HCT116 (cell line): ENCODE data around the gene DAP. TPM values are rescaled to one million over a fixed set of nuclear protein-coding genes. Genes with fewer than 3 reads are reported as not detected.

Source experiments
- ATAC-seq: fragments of 200-7000 bp; cut with Tn5 transposase; 2 replicates; pipeline ENCODE4 v1.9.1; 2020; ENCODE audit warnings: mild to moderate bottlenecking, moderate library complexity
- BruUV-seq: library from RNA; stranded (reverse); fragments of 400-500 nt; replicated peaks from 2 replicates; lab custom pipeline; 2021; lab: Mats Ljungman, UMichigan
- CTCF ChIA-PET: fragments of 300-600 bp; sonication (Branson Sonifier 250); formaldehyde crosslinking; loops from one replicate; lab custom pipeline; 2021; ENCODE audit warnings: antibody characterized with exemption; lab: Charles Lee
- POLR2A ChIA-PET: fragments of 300-600, 350-600 bp; sonication (Branson Sonifier 250); formaldehyde crosslinking; loops from one replicate; lab custom pipeline; 2021; ENCODE audit warnings: antibody characterized with exemption; lab: Charles Lee
- RAD21 ChIA-PET, 2 experiments: fragments of 300-600 bp; sonication (Branson Sonifier 250); formaldehyde crosslinking; loops; one replicate each; lab custom pipeline; 2023; ENCODE audit warnings: low total read pairs in 2 of 2; ENCODE audit not compliant: uncharacterized antibody in 2 of 2, unreplicated experiment in 2 of 2, low non-redundant PET in 1 of 2; lab: Charles Lee
- DNase-seq: peaks from one replicate; pipeline ENCODE4 v3.0.0-alpha.2; 2010; ENCODE audit warnings: low read depth, low spot score
- H2AFZ ChIP-seq: fragments of 200-600 bp; shearing (Covaris generic), sonication (generic); 2 replicates; pipeline ENCODE4 v1.6.1; 2017; ENCODE audit warnings: low read depth, mixed run types, mixed read lengths, antibody characterized with exemption, low read length; ENCODE audit not compliant: poor library complexity, severe bottlenecking
- H3K27ac ChIP-seq: 2 replicates; pipeline ENCODE4 v1.5.1; 2012; ENCODE audit warnings: low read depth, low read length
- H3K27me3 ChIP-seq: fragments of 200-600 bp; sonication (generic); 2 replicates; pipeline ENCODE4 v1.6.1; 2016; ENCODE audit warnings: mixed run types, low read length, mixed read lengths; ENCODE audit not compliant: insufficient read depth
- H3K36me3 ChIP-seq, 2 experiments: fragments of 200-500 bp in 1 of 2; fragments of 200-600 bp in 1 of 2; sonication (Bioruptor generic) in 1 of 2; sonication (generic) in 1 of 2; 2 replicates each; pipeline versions ENCODE4 v1.5.1 to v1.6.1; 2014 to 2016; ENCODE audit warnings: low read length in 2 of 2, inconsistent platforms in 1 of 2, mixed read lengths in 1 of 2, mixed run types in 1 of 2; ENCODE audit not compliant: insufficient read depth in 2 of 2, control insufficient read depth in 1 of 2
- H3K4me1 ChIP-seq, 2 experiments: fragments of 200-600 bp in 1 of 2; sonication (generic) in 1 of 2; 2 replicates each; pipeline versions ENCODE4 v1.5.1 to v1.6.1; 2012 to 2017; ENCODE audit warnings: low read length in 2 of 2, inconsistent platforms in 1 of 2, mild to moderate bottlenecking in 1 of 2, mixed read lengths in 1 of 2, mixed run types in 1 of 2, moderate library complexity in 1 of 2; ENCODE audit not compliant: insufficient read depth in 2 of 2, control insufficient read depth in 1 of 2
- H3K4me2 ChIP-seq: fragments of 200-600 bp; sonication (generic); 2 replicates; pipeline ENCODE4 v1.6.1; 2017; ENCODE audit warnings: mixed run types, low read length, mixed read lengths
- H3K4me3 ChIP-seq, 2 experiments: fragments of 200-600 bp in 1 of 2; sonication (generic) in 1 of 2; replicated peaks in 1 of 2; 2 replicates each; pipeline ENCODE4 v1.5.1; 2011 to 2016; ENCODE audit warnings: low read length in 2 of 2, control low read depth in 1 of 2, low read depth in 1 of 2, mild to moderate bottlenecking in 1 of 2, mixed read lengths in 1 of 2, mixed run types in 1 of 2
- H3K79me2 ChIP-seq: fragments of 200-600 bp; sonication (generic); 2 replicates; pipeline ENCODE4 v1.6.1; 2017; ENCODE audit warnings: mild to moderate bottlenecking, mixed run types, low read length, moderate library complexity, mixed read lengths; ENCODE audit not compliant: insufficient read depth
- H3K9ac ChIP-seq: fragments of 200-600 bp; sonication (generic); 2 replicates; pipeline ENCODE4 v1.6.1; 2016; ENCODE audit warnings: low read length, mixed read lengths
- H3K9me2 ChIP-seq: fragments of 200-600 bp; sonication (generic), shearing (Covaris generic); 2 replicates; pipeline ENCODE4 v1.6.1; 2017; ENCODE audit warnings: mixed run types, mild to moderate bottlenecking, moderate library complexity; ENCODE audit not compliant: insufficient read depth
- H3K9me3 ChIP-seq, 2 experiments: fragments of 200-500 bp in 1 of 2; fragments of 200-600 bp in 1 of 2; sonication (Bioruptor generic) in 1 of 2; sonication (generic) in 1 of 2; 2 replicates each; pipeline ENCODE4 v1.6.1; 2014 to 2017; ENCODE audit warnings: low read length in 2 of 2, mixed read lengths in 2 of 2, inconsistent platforms in 1 of 2, low read depth in 1 of 2, mild to moderate bottlenecking in 1 of 2, mixed run types in 1 of 2, moderate library complexity in 1 of 2; ENCODE audit not compliant: control insufficient read depth in 1 of 2, insufficient read depth in 1 of 2
- H4K20me1 ChIP-seq: fragments of 200-600 bp; sonication (generic), shearing (Covaris generic); 2 replicates; pipeline ENCODE4 v1.6.1; 2017; ENCODE audit warnings: mixed run types, mild to moderate bottlenecking, moderate library complexity; ENCODE audit not compliant: insufficient read depth
- ATF3 ChIP-seq: IDR thresholded peaks from 2 replicates; pipeline ENCODE4 v1.6.1; 2012
- CBX3 ChIP-seq: IDR thresholded peaks from 2 replicates; pipeline ENCODE4 v1.6.1; 2012; ENCODE audit warnings: low read depth
- EGR1 ChIP-seq: IDR thresholded peaks from 2 replicates; pipeline ENCODE4 v1.6.1; 2012; ENCODE audit warnings: low read depth
- ELF1 ChIP-seq: IDR thresholded peaks from 2 replicates; pipeline ENCODE4 v1.6.1; 2012; ENCODE audit warnings: low read depth, borderline replicate concordance
- EZH2 ChIP-seq: fragments of 200-600 bp; sonication (generic); IDR thresholded peaks from 2 replicates; pipeline ENCODE4 v1.6.1; 2017; ENCODE audit warnings: antibody characterized with exemption, mixed run types
- FOSL1 ChIP-seq: IDR thresholded peaks from 2 replicates; pipeline ENCODE4 v1.6.1; 2012; ENCODE audit warnings: low read depth
- JUND ChIP-seq: IDR thresholded peaks from 2 replicates; pipeline ENCODE4 v1.6.1; 2012
- SIN3A ChIP-seq: IDR thresholded peaks from 2 replicates; pipeline ENCODE4 v1.6.1; 2012; ENCODE audit warnings: low read depth
- SRF ChIP-seq: IDR thresholded peaks from 2 replicates; pipeline ENCODE4 v1.6.1; 2012; ENCODE audit warnings: low read depth
- TCF7L2 ChIP-seq: IDR thresholded peaks from 2 replicates; pipeline ENCODE4 v1.7.0; 2011; ENCODE audit warnings: borderline replicate concordance, inconsistent platforms; ENCODE audit not compliant: insufficient read depth, insufficient read length; ENCODE audit errors: extremely low read depth
- YY1 ChIP-seq: IDR thresholded peaks from 2 replicates; pipeline ENCODE4 v1.6.1; 2011; ENCODE audit warnings: low read length, low read depth, moderate library complexity, mild to moderate bottlenecking; ENCODE audit not compliant: insufficient replicate concordance; ENCODE audit errors: extremely low read depth
- ZFX ChIP-seq: fragments of 450-650 bp; IDR thresholded peaks from 2 replicates; pipeline ENCODE4 v1.6.1; 2017
- ZNF274 ChIP-seq: fragments of 200-500 bp; sonication (Bioruptor generic); IDR thresholded peaks from 2 replicates; pipeline ENCODE4 v1.6.1; 2014; ENCODE audit warnings: mild to moderate bottlenecking, low read depth, low read length, inconsistent platforms
- intact Hi-C: fragments of 100-400 bp; cut with micrococcal nuclease; formaldehyde crosslinking; loops from 2 replicates; pipeline ENCODE4 v1.10.0; 2022
- total RNA-seq: library from RNA; stranded (reverse); gene quantifications from one replicate; pipeline ENCODE4 v1.2.1, GENCODE V29; 2021; ENCODE audit not compliant: unreplicated experiment
- TF ChIP-seq, protein P1 (sequence below), 3 experiments: fragments of 200-600 bp in 1 of 3; sonication (generic) in 1 of 3; IDR thresholded peaks in 2 of 3; conservative IDR thresholded peaks in 1 of 3; 2 replicates each; pipeline ENCODE4 v1.5.1; 2012 to 2017; ENCODE audit warnings: low read depth in 2 of 3, low read length in 2 of 3, antibody characterized with exemption in 1 of 3, borderline replicate concordance in 1 of 3, control low read depth in 1 of 3, mild to moderate bottlenecking in 1 of 3, mixed read lengths in 1 of 3, mixed run types in 1 of 3, moderate library complexity in 1 of 3; ENCODE audit not compliant: insufficient read depth in 1 of 3
- TF ChIP-seq, protein P2 (sequence below): IDR thresholded peaks from 2 replicates; pipeline ENCODE4 v1.6.1; 2011; ENCODE audit warnings: mild to moderate bottlenecking, low read length, moderate library complexity; ENCODE audit not compliant: insufficient replicate concordance; ENCODE audit errors: extremely low read depth

Gene DAP
- total RNA-seq, 1 experiment from 2014 or later: 59.1 TPM

DNA sequence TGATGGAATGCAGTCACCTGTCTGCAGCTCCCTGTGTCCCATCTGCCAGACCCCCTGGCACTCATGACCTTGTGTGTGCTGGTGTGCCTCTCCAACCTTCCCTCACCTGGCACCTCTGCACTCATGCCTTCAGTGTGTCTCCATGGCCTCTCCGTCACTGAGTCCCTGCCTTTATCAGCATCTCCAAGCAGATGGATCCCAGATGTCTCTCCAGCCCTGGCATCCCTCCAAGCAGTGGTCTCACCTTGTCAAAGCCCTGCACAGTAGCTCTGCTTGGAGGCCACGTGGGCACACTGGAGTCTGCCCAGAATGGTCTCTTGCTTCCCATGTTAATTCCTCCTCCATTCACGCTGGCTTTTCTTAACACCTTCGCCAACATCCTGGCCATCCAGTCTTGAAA is 84.8 kb downstream of the DAP start:
- ChIA-PET POLR2A (no interaction called here), RAD21 (no interaction called here), CTCF (no interaction called here)
- no peaks in the 10 kb centered on the region for H3K27me3 ChIP-seq
- H3K9ac ChIP-seq: no peak overlapping the region
- H4K20me1 ChIP-seq: no peaks in the 10 kb centered on the region
- H3K27ac ChIP-seq: no peak overlapping the region
- no peak for DNase-seq
- no peaks in the 10 kb centered on the region for H3K9me2 ChIP-seq
- no peak for ATAC-seq
- no peak overlapping the region for H3K4me3 ChIP-seq
- H3K4me1 ChIP-seq: no peaks in the 10 kb centered on the region
- H3K4me2 ChIP-seq: no peak overlapping the region
- H2AFZ ChIP-seq: no peak overlapping the region
- no peaks in the 10 kb centered on the region for H3K79me2 ChIP-seq
- H3K9me3 ChIP-seq: no peaks in the 10 kb centered on the region
- no peak for TF ChIP-seq ELF1
- TF ChIP-seq EZH2: no peak
- TF ChIP-seq ATF3: no peak
- TF ChIP-seq JUND: no peak
- no peak for TF ChIP-seq ZNF274
- no peak for TF ChIP-seq YY1
- TF ChIP-seq CBX3: no peak
- intact Hi-C loops: no loop called here
- peaks cover 0 to 3% of the 10 kb centered on the region in 2 experiments; a peak in 2 of 4 replicates for H3K36me3 ChIP-seq
- no TSS peak for BruUV-seq

DNA sequence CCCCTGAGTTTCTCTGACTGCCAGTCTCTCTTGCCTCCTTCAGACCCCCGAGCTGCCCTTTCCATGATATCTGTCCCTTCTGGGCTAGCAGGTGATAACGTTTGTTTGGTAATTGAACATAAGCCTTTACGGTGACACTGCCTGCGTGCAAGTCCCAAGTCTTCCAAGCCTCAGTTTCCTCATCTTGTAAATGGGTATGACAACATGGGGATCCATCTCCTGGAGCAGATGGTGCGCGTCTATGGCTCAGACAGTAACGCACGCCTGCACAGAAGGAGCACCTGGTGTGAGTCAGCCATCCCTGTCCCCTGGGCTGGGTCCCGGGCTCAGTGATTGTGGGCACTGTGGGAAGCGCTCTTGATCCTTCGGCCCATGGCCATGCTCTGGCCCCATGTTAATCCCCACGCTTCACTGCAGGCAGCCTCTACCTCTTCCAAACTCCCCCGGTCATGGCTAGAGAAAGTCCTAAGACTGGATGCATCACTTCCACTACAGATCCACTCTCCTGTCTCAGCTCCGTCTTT is 85.8 kb downstream of the DAP start:
- POLR2A ChIA-PET: no interaction called here
- H3K4me3 ChIP-seq: no peak overlapping the region
- ATAC-seq: no peak
- no peak overlapping the region for H3K9ac ChIP-seq
- CTCF ChIA-PET: no interaction called here
- no peaks in the 10 kb centered on the region for H3K9me3 ChIP-seq
- H3K27me3 ChIP-seq: no peaks in the 10 kb centered on the region
- no peaks in the 10 kb centered on the region for H3K79me2 ChIP-seq
- no peaks in the 10 kb centered on the region for H3K9me2 ChIP-seq
- intact Hi-C loops: no loop called here
- H2AFZ ChIP-seq: no peak overlapping the region
- H4K20me1 ChIP-seq: no peaks in the 10 kb centered on the region
- peaks cover 0 to 3% of the 10 kb centered on the region in 2 experiments; a peak in 2 of 4 replicates for H3K36me3 ChIP-seq
- DNase-seq: no peak
- RAD21 ChIA-PET: no interaction called here
- no peak overlapping the region for H3K27ac ChIP-seq
- no peaks in the 10 kb centered on the region for H3K4me1 ChIP-seq
- BruUV-seq: no TSS peak
- H3K4me2 ChIP-seq: no peak overlapping the region
- TF ChIP-seq EGR1: no peak
- TF ChIP-seq ZFX: no peak
- no peak for TF ChIP-seq FOSL1
- TF ChIP-seq SRF: no peak
- no peak for TF ChIP-seq TCF7L2
- TF ChIP-seq, protein P1, sequence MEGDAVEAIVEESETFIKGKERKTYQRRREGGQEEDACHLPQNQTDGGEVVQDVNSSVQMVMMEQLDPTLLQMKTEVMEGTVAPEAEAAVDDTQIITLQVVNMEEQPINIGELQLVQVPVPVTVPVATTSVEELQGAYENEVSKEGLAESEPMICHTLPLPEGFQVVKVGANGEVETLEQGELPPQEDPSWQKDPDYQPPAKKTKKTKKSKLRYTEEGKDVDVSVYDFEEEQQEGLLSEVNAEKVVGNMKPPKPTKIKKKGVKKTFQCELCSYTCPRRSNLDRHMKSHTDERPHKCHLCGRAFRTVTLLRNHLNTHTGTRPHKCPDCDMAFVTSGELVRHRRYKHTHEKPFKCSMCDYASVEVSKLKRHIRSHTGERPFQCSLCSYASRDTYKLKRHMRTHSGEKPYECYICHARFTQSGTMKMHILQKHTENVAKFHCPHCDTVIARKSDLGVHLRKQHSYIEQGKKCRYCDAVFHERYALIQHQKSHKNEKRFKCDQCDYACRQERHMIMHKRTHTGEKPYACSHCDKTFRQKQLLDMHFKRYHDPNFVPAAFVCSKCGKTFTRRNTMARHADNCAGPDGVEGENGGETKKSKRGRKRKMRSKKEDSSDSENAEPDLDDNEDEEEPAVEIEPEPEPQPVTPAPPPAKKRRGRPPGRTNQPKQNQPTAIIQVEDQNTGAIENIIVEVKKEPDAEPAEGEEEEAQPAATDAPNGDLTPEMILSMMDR (IDR thresholded peaks at IDR 0.05 in 2 of 3, conservative IDR thresholded peaks at IDR 0.05 in 1 of 3; ENCODE audit: borderline replicate concordance in 1 of 3, insufficient read depth in 1 of 3, low read depth in 2 of 3, low read length in 2 of 3): no peak
- TF ChIP-seq, protein P2, sequence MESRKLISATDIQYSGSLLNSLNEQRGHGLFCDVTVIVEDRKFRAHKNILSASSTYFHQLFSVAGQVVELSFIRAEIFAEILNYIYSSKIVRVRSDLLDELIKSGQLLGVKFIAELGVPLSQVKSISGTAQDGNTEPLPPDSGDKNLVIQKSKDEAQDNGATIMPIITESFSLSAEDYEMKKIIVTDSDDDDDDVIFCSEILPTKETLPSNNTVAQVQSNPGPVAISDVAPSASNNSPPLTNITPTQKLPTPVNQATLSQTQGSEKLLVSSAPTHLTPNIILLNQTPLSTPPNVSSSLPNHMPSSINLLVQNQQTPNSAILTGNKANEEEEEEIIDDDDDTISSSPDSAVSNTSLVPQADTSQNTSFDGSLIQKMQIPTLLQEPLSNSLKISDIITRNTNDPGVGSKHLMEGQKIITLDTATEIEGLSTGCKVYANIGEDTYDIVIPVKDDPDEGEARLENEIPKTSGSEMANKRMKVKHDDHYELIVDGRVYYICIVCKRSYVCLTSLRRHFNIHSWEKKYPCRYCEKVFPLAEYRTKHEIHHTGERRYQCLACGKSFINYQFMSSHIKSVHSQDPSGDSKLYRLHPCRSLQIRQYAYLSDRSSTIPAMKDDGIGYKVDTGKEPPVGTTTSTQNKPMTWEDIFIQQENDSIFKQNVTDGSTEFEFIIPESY: no peak
- TF ChIP-seq SIN3A: no peak
- no peak for TF ChIP-seq JUND
